ENCODE data around the gene PLXNA4. TPM values are rescaled to one million over a fixed set of nuclear protein-coding genes. Genes with fewer than 3 reads are reported as not detected.

The PLXNA4 gene
- total RNA-seq, 1 experiment from 2014 or later, result not detected

- no peaks in the 10 kb centered on the region for H3K27me3 ChIP-seq
- H3K9me3 ChIP-seq, result no peaks in the 10 kb centered on the region
- no peak overlapping the region for H3K4me3 ChIP-seq
- DNase-seq, result no peak
- H3K36me3 ChIP-seq, result no peaks in the 10 kb centered on the region
Observed at GRCh38 chr7:132527467-132528410, 48.5 kb downstream of the PLXNA4 start.

- Histone ChIP-seq H3K36me3 (no peaks in the 10 kb centered on the region), H3K9me3 (no peaks in the 10 kb centered on the region), H3K4me3 (no peak overlapping the region), H3K27me3 (no peaks in the 10 kb centered on the region)
- no peak for DNase-seq
Observed at GRCh38 chr7:132526111-132526740, 50.0 kb downstream of the PLXNA4 start.

GRCh38 chr7:132521423-132521822 is 54.8 kb downstream of the PLXNA4 start:
- H3K36me3 ChIP-seq, result no peaks in the 10 kb centered on the region
- no peak overlapping the region for H3K4me3 ChIP-seq
- no peak for DNase-seq
- H3K9me3 ChIP-seq, result no peaks in the 10 kb centered on the region
- no peaks in the 10 kb centered on the region for H3K27me3 ChIP-seq

GRCh38 chr7:132520591-132521280 is 55.5 kb downstream of the PLXNA4 start:
- Histone ChIP-seq H3K36me3 (no peaks in the 10 kb centered on the region), H3K27me3 (no peaks in the 10 kb centered on the region), H3K9me3 (no peaks in the 10 kb centered on the region), H3K4me3 (no peak overlapping the region)
- no peak for DNase-seq

- H3K36me3 ChIP-seq, result no peaks in the 10 kb centered on the region
- DNase-seq, result no peak
- no peaks in the 10 kb centered on the region for H3K27me3 ChIP-seq
- no peak overlapping the region for H3K4me3 ChIP-seq
- H3K9me3 ChIP-seq, result no peaks in the 10 kb centered on the region
Observed at GRCh38 chr7:132519936-132520335, 56.3 kb downstream of the PLXNA4 start.

GRCh38 chr7:132518839-132519173 is 57.5 kb downstream of the PLXNA4 start:
- no peak overlapping the region for H3K4me3 ChIP-seq
- no peaks in the 10 kb centered on the region for H3K27me3 ChIP-seq
- no peaks in the 10 kb centered on the region for H3K36me3 ChIP-seq
- no peaks in the 10 kb centered on the region for H3K9me3 ChIP-seq
- DNase-seq, result no peak

- Histone ChIP-seq H3K36me3 (no peaks in the 10 kb centered on the region), H3K27me3 (no peaks in the 10 kb centered on the region), H3K4me3 (no peak overlapping the region), H3K9me3 (no peaks in the 10 kb centered on the region)
- peak; percentile 9 for DNase-seq
Observed at GRCh38 chr7:132518102-132518838, 58.0 kb downstream of the PLXNA4 start.

- Histone ChIP-seq H3K4me3 (no peak overlapping the region), H3K36me3 (no peaks in the 10 kb centered on the region), H3K9me3 (no peaks in the 10 kb centered on the region), H3K27me3 (no peaks in the 10 kb centered on the region)
- peak; percentile 50 for DNase-seq
Observed at GRCh38 chr7:132516042-132516840, 60.0 kb downstream of the PLXNA4 start.

GRCh38 chr7:132515181-132515580 is 61.1 kb downstream of the PLXNA4 start:
- no peak for DNase-seq
- H3K9me3 ChIP-seq, result no peaks in the 10 kb centered on the region
- no peak overlapping the region for H3K4me3 ChIP-seq
- H3K27me3 ChIP-seq, result no peaks in the 10 kb centered on the region
- no peaks in the 10 kb centered on the region for H3K36me3 ChIP-seq

- no peaks in the 10 kb centered on the region for H3K9me3 ChIP-seq
- no peak for DNase-seq
- H3K27me3 ChIP-seq, result no peaks in the 10 kb centered on the region
- H3K4me3 ChIP-seq, result no peak overlapping the region
- no peaks in the 10 kb centered on the region for H3K36me3 ChIP-seq
Observed at GRCh38 chr7:132514430-132514829, 61.8 kb downstream of the PLXNA4 start.

- Histone ChIP-seq H3K4me3 (no peak overlapping the region), H3K9me3 (no peaks in the 10 kb centered on the region), H3K27me3 (no peaks in the 10 kb centered on the region), H3K36me3 (no peaks in the 10 kb centered on the region)
- DNase-seq, result no peak
Observed at GRCh38 chr7:132511921-132512320, 64.3 kb downstream of the PLXNA4 start.

GRCh38 chr7:132511387-132511786 is 64.9 kb downstream of the PLXNA4 start:
- DNase-seq, result no peak
- no peaks in the 10 kb centered on the region for H3K36me3 ChIP-seq
- no peaks in the 10 kb centered on the region for H3K27me3 ChIP-seq
- no peak overlapping the region for H3K4me3 ChIP-seq
- no peaks in the 10 kb centered on the region for H3K9me3 ChIP-seq

- Histone ChIP-seq H3K9me3 (no peaks in the 10 kb centered on the region), H3K36me3 (no peaks in the 10 kb centered on the region), H3K4me3 (no peak overlapping the region), H3K27me3 (no peaks in the 10 kb centered on the region)
- no peak for DNase-seq
Observed at GRCh38 chr7:132509643-132510042, 66.6 kb downstream of the PLXNA4 start.

GRCh38 chr7:132508724-132509353 is 67.4 kb downstream of the PLXNA4 start:
- H3K27me3 ChIP-seq, result no peaks in the 10 kb centered on the region
- no peak for DNase-seq
- no peak overlapping the region for H3K4me3 ChIP-seq
- H3K36me3 ChIP-seq, result no peaks in the 10 kb centered on the region
- no peaks in the 10 kb centered on the region for H3K9me3 ChIP-seq

- Histone ChIP-seq H3K27me3 (no peaks in the 10 kb centered on the region), H3K4me3 (no peak overlapping the region), H3K36me3 (no peaks in the 10 kb centered on the region), H3K9me3 (no peaks in the 10 kb centered on the region)
- DNase-seq, result no peak
Observed at GRCh38 chr7:132504852-132505251, 71.4 kb downstream of the PLXNA4 start.

GRCh38 chr7:132504071-132504470 is 72.2 kb downstream of the PLXNA4 start:
- Histone ChIP-seq H3K9me3 (no peaks in the 10 kb centered on the region), H3K27me3 (no peaks in the 10 kb centered on the region), H3K36me3 (no peaks in the 10 kb centered on the region), H3K4me3 (no peak overlapping the region)
- no peak for DNase-seq

Data from MG63 (cell line).